ENCODE results near the gene KIF5A.
"Not testable (repeated sequence)": the region's sequence is repeated elsewhere in the genome, so short reads cannot be mapped to it uniquely, and the experiment has no call there.

GRCh38 chr12:57618431-57618830, 68.6 kb downstream of the KIF5A start:
- TF ChIP-seq CTCF (conservative IDR thresholded peaks at IDR 0.05; ENCODE audit: low read length); EZH2phosphoT487 (IDR thresholded peaks at IDR 0.05; ENCODE audit: borderline replicate concordance): not testable (repeated sequence)

All from Loucy (cell line).